CD8-positive, alpha-beta memory T cell (primary cell): ENCODE results near the gene SPRR5. TPM values are rescaled to one million over a fixed set of nuclear protein-coding genes. Genes with fewer than 3 reads are reported as not detected.

Source experiments
- CTCF ChIA-PET: fragments of 350-600 bp; sonication (Branson Sonifier 250); formaldehyde crosslinking; loops from one replicate; lab custom pipeline; 2021; ENCODE audit warnings: antibody characterized with exemption; lab: Charles Lee
- POLR2A ChIA-PET: fragments of 350-600 bp; sonication (Branson Sonifier 250); formaldehyde crosslinking; loops from one replicate; lab custom pipeline; 2021; ENCODE audit warnings: antibody characterized with exemption; lab: Charles Lee
- DNase-seq, 5 donors: peaks; one replicate each; pipeline versions ENCODE4 v3.0.0 to v3.0.0-alpha.2; 2020 to 2022; ENCODE audit warnings: mixed read lengths in 1 of 5
- H3K27ac ChIP-seq: one replicate; pipeline ENCODE4 v1.7.0; 2013; ENCODE audit warnings: low read depth, mild to moderate bottlenecking, low read length, moderate library complexity
- H3K27me3 ChIP-seq: 2 replicates; pipeline ENCODE4 v1.7.0; 2013; ENCODE audit warnings: low read length, mild to moderate bottlenecking; ENCODE audit not compliant: insufficient read depth, poor library complexity, severe bottlenecking
- H3K36me3 ChIP-seq: 2 replicates; pipeline ENCODE4 v1.7.0; 2013; ENCODE audit warnings: mild to moderate bottlenecking, low read length, moderate library complexity; ENCODE audit not compliant: insufficient read depth
- H3K4me1 ChIP-seq: 2 replicates; pipeline ENCODE4 v1.7.0; 2013; ENCODE audit warnings: mild to moderate bottlenecking, low read length, moderate library complexity; ENCODE audit not compliant: insufficient read depth
- H3K4me3 ChIP-seq: 2 replicates; pipeline ENCODE4 v1.7.0; 2013; ENCODE audit warnings: mild to moderate bottlenecking, low read length
- H3K9me3 ChIP-seq: 2 replicates; pipeline ENCODE4 v1.7.0; 2013; ENCODE audit warnings: mild to moderate bottlenecking, low read length
- H3K27ac Mint-ChIP-seq, 8 donors: one replicate each; pipeline ENCODE4 v1.8.0; 2020 to 2021; ENCODE audit warnings: mixed read lengths in 8 of 8, mild to moderate bottlenecking in 6 of 8, inconsistent platforms in 3 of 8, moderate library complexity in 3 of 8
- H3K27me3 Mint-ChIP-seq, 2 donors: one replicate each; pipeline ENCODE4 v1.8.0; 2020 to 2021; ENCODE audit warnings: mixed read lengths in 2 of 2, mild to moderate bottlenecking in 1 of 2, moderate library complexity in 1 of 2
- H3K36me3 Mint-ChIP-seq, 3 donors: one replicate each; pipeline ENCODE4 v1.8.0; 2020 to 2021; ENCODE audit warnings: mixed read lengths in 3 of 3, inconsistent platforms in 1 of 3, mild to moderate bottlenecking in 1 of 3
- H3K4me1 Mint-ChIP-seq, 3 donors: one replicate each; pipeline ENCODE4 v1.8.0; 2020 to 2021; ENCODE audit warnings: mixed read lengths in 3 of 3, inconsistent platforms in 1 of 3, mild to moderate bottlenecking in 1 of 3
- H3K4me3 Mint-ChIP-seq, 7 donors: one replicate each; pipeline ENCODE4 v1.8.0; 2020 to 2021; ENCODE audit warnings: mixed read lengths in 7 of 7, mild to moderate bottlenecking in 6 of 7, moderate library complexity in 4 of 7, inconsistent platforms in 2 of 7
- H3K9me3 Mint-ChIP-seq, 5 donors: one replicate each; pipeline ENCODE4 v1.8.0; 2020 to 2022; ENCODE audit warnings: mixed read lengths in 5 of 5, mild to moderate bottlenecking in 3 of 5, moderate library complexity in 2 of 5, inconsistent platforms in 1 of 5
- polyA plus RNA-seq: library from polyadenylated mRNA; unstranded; fragments of 300-500 nt; fragmentation: Illumina TruSeq; gene quantifications from one replicate; pipeline ENCODE4 v1.2.3, GENCODE V29; 2021
- total RNA-seq, 2 experiments: library from RNA; stranded (reverse); gene quantifications; one replicate each; pipeline ENCODE4 v1.2.3, GENCODE V29; 2021

The SPRR5 gene
- total and polyA plus RNA-seq, 3 experiments from 2014 or later, result not detected

DNA sequence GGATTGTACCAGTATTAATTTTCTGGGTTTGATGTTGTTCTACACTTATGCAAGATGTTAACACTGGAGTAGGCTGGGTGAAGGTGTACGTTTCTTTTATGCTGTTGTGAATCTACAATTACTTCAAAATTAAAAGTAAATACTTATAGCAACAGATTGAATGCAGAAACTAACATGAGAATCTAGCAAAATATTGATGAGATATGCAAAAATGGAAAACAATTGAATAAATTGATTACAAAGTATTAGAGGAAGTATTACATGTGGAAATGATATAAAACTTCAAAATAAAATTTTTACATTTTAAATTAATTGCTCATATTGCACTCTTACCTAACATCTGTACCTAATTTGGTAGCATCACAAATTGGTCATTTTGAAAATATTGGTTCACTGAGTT lies 48.8 kb downstream of the SPRR5 start:
- POLR2A ChIA-PET, result no interaction called here
- H3K36me3 ChIP-seq, result no peaks in the 10 kb centered on the region
- H3K4me1 ChIP-seq, result no peaks in the 10 kb centered on the region
- H3K4me1 Mint-ChIP-seq, result no peaks in the 10 kb centered on the region
- no peak overlapping the region for H3K4me3 Mint-ChIP-seq
- CTCF ChIA-PET, result no interaction called here
- H3K27me3 Mint-ChIP-seq, result peaks cover 12 to 50% of the 10 kb centered on the region in 2 donors
- DNase-seq, result no peak
- H3K27ac ChIP-seq, result no peak overlapping the region
- H3K27ac Mint-ChIP-seq, result no peak overlapping the region
- no peaks in the 10 kb centered on the region for H3K27me3 ChIP-seq
- peaks cover 0 to 8% (median 4%) of the 10 kb centered on the region in 5 donors for H3K9me3 Mint-ChIP-seq
- H3K4me3 ChIP-seq, result no peak overlapping the region
- H3K9me3 ChIP-seq, result no peaks in the 10 kb centered on the region
- no peaks in the 10 kb centered on the region for H3K36me3 Mint-ChIP-seq

DNA sequence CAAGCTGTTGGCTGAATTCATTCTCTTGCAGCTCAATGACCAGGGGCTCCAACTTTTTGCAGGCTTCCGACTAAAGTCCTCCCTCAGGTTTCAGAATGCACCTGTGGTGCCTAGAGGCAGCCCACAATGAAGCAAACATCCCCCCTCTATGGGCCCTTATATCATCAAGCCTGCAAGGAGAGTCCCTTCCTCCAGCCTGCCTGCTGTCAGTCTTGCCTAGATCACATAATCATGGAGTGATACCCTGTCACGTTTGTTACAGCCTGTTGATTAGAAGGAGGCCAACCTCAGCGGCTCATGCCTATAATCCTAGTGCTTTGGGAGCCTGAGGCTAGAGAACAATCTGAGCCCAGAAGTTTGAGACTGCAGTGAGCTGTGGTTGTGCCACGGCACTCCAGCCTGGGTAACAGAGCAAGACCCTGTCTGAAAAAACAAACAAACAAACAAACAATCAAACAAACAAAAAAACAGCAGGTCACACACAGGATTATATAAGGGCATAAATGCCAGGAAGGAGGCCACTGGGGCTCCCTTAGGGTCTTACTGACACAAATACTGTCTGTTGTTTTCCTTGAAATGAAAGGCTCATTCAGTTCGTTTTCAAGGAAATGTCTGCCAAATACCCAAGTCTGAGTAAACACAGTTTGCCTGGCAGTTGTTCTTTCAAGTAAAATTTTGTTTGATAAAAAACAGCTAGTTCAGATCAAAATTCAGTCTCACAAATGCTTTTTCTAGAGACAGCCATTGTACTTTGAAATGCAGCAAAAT lies 49.8 kb downstream of the SPRR5 start:
- no peaks in the 10 kb centered on the region for H3K36me3 Mint-ChIP-seq
- DNase-seq, result no peak

DNA sequence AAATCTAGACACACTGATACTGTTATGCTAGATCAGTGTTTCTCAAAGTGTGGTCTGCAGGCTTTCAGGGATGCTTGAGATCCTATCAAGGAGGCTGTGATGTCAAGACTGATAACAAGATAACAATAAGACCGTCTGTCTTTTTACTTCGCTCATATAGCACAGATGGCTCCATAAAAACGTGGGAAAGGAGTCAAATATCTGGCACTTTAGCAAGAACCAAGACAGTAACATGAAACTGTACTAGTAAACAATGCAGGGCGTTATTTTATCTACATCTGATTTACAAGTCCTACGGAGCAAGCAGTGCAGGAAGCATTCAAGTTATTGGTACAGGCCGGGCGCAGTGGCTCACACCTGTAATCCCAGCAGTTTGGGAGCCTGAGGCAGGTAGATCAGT lies 50.9 kb downstream of the SPRR5 start:
- POLR2A ChIA-PET, result no interaction called here
- Mint-ChIP-seq H3K27ac (no peak overlapping the region), H3K27me3 (peaks cover 15 to 45% of the 10 kb centered on the region in 2 donors), H3K4me3 (no peak overlapping the region), H3K36me3 (no peaks in the 10 kb centered on the region), H3K4me1 (no peaks in the 10 kb centered on the region), H3K9me3 (peaks cover 0 to 9% (median 4%) of the 10 kb centered on the region in 5 donors)
- no peaks in the 10 kb centered on the region for H3K27me3 ChIP-seq
- H3K9me3 ChIP-seq, result no peaks in the 10 kb centered on the region
- H3K27ac ChIP-seq, result no peak overlapping the region
- DNase-seq, result no peak
- H3K36me3 ChIP-seq, result no peaks in the 10 kb centered on the region
- CTCF ChIA-PET, result no interaction called here
- H3K4me1 ChIP-seq, result no peaks in the 10 kb centered on the region
- no peak overlapping the region for H3K4me3 ChIP-seq

More for the DNA sequence above, 49.8 kb downstream of the SPRR5 start:
- Mint-ChIP-seq H3K9me3 (peaks cover 0 to 9% (median 4%) of the 10 kb centered on the region in 5 donors), H3K4me1 (no peaks in the 10 kb centered on the region), H3K4me3 (no peak overlapping the region), H3K27ac (no peak overlapping the region), H3K27me3 (peaks cover 15 to 51% of the 10 kb centered on the region in 2 donors)
- Histone ChIP-seq H3K27ac (no peak overlapping the region), H3K4me3 (no peak overlapping the region), H3K4me1 (no peaks in the 10 kb centered on the region), H3K36me3 (no peaks in the 10 kb centered on the region), H3K27me3 (no peaks in the 10 kb centered on the region), H3K9me3 (no peaks in the 10 kb centered on the region)
- ChIA-PET POLR2A (no interaction called here), CTCF (no interaction called here)

DNA sequence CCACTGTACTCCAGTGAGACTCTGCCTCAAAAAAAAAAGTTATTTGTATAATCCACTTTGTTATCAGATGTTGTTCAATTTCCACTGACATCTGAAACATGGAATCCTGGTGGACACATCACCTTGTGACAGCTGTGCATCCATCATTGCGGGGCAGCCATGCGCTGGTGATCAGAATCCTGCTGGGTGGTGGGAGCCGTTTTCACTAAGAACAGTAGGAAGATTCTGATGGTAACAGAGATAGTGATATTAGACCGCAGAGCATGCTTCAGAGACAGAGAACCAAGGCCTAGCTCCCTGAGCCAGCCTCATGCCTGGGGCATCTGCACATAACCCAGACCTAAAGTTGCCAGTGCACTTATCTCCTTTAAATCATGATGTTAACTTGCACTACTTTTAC lies 51.5 kb downstream of the SPRR5 start:
- Histone ChIP-seq H3K36me3 (no peaks in the 10 kb centered on the region), H3K27me3 (no peaks in the 10 kb centered on the region), H3K4me1 (no peaks in the 10 kb centered on the region), H3K4me3 (no peak overlapping the region), H3K9me3 (no peaks in the 10 kb centered on the region), H3K27ac (no peak overlapping the region)
- POLR2A ChIA-PET, result no interaction called here
- no peak overlapping the region for H3K4me3 Mint-ChIP-seq
- no peak overlapping the region for H3K27ac Mint-ChIP-seq
- CTCF ChIA-PET, result no interaction called here
- H3K36me3 Mint-ChIP-seq, result no peaks in the 10 kb centered on the region
- H3K27me3 Mint-ChIP-seq, result peaks cover 15 to 40% of the 10 kb centered on the region in 2 donors
- peaks cover 0 to 9% (median 4%) of the 10 kb centered on the region in 5 donors for H3K9me3 Mint-ChIP-seq
- no peak for DNase-seq
- H3K4me1 Mint-ChIP-seq, result no peaks in the 10 kb centered on the region

Other genes starting within 250 kb of the SPRR5 start
- gene LCE2A, start 248.9 kb upstream of the SPRR5 start, total RNA-seq, result not detected
- not detected for gene LCE2A, start 248.9 kb upstream of the SPRR5 start, polyA plus RNA-seq
- gene LCE4A, start 239.0 kb upstream of the SPRR5 start, total RNA-seq, result not detected
- gene LCE4A, start 239.0 kb upstream of the SPRR5 start, polyA plus RNA-seq, result not detected
- gene KPRP, start 189.2 kb upstream of the SPRR5 start, total RNA-seq, result not detected
- not detected for gene KPRP, start 189.2 kb upstream of the SPRR5 start, polyA plus RNA-seq
- not detected for gene LCE1F, start 172.1 kb upstream of the SPRR5 start, total RNA-seq
- not detected for gene LCE1F, start 172.1 kb upstream of the SPRR5 start, polyA plus RNA-seq
- gene LCE1E, start 160.9 kb upstream of the SPRR5 start, total RNA-seq, result not detected
- not detected for gene LCE1E, start 160.9 kb upstream of the SPRR5 start, polyA plus RNA-seq
- gene LCE1D, start 150.5 kb upstream of the SPRR5 start, total RNA-seq, result not detected
- not detected for gene LCE1D, start 150.5 kb upstream of the SPRR5 start, polyA plus RNA-seq
- gene LCE1C, start 140.6 kb upstream of the SPRR5 start, total RNA-seq, result not detected
- not detected for gene LCE1C, start 140.6 kb upstream of the SPRR5 start, polyA plus RNA-seq
- gene LCE1B, start 135.2 kb upstream of the SPRR5 start, total RNA-seq, result not detected
- not detected for gene LCE1B, start 135.2 kb upstream of the SPRR5 start, polyA plus RNA-seq
- not detected for gene LCE1A, start 119.7 kb upstream of the SPRR5 start, total RNA-seq
- not detected for gene LCE1A, start 119.7 kb upstream of the SPRR5 start, polyA plus RNA-seq
- gene LCE6A, start 104.3 kb upstream of the SPRR5 start, total RNA-seq, result not detected
- gene LCE6A, start 104.3 kb upstream of the SPRR5 start, polyA plus RNA-seq, result not detected
- not detected for gene LCE7A, start 87.2 kb upstream of the SPRR5 start, total RNA-seq
- not detected for gene LCE7A, start 87.2 kb upstream of the SPRR5 start, polyA plus RNA-seq
- not detected for gene SMCP, start 68.9 kb upstream of the SPRR5 start, total RNA-seq
- gene SMCP, start 68.9 kb upstream of the SPRR5 start, polyA plus RNA-seq, result not detected
- not detected for gene IVL, start 38.7 kb upstream of the SPRR5 start, total RNA-seq
- not detected for gene IVL, start 38.7 kb upstream of the SPRR5 start, polyA plus RNA-seq
- not detected for gene SPRR4, start 23.4 kb downstream of the SPRR5 start, total RNA-seq
- not detected for gene SPRR4, start 23.4 kb downstream of the SPRR5 start, polyA plus RNA-seq
- gene SPRR1A, start 36.9 kb downstream of the SPRR5 start, total RNA-seq, result not detected
- not detected for gene SPRR1A, start 36.9 kb downstream of the SPRR5 start, polyA plus RNA-seq
- gene SPRR3, start 54.5 kb downstream of the SPRR5 start, total RNA-seq, result not detected
- not detected for gene SPRR3, start 54.5 kb downstream of the SPRR5 start, polyA plus RNA-seq
- not detected for gene SPRR1B, start 84.0 kb downstream of the SPRR5 start, total RNA-seq
- gene SPRR1B, start 84.0 kb downstream of the SPRR5 start, polyA plus RNA-seq, result not detected
- gene SPRR2D, start 93.9 kb downstream of the SPRR5 start, total RNA-seq, result not detected
- not detected for gene SPRR2D, start 93.9 kb downstream of the SPRR5 start, polyA plus RNA-seq
- gene SPRR2A, start 110.3 kb downstream of the SPRR5 start, total RNA-seq, result not detected
- gene SPRR2A, start 110.3 kb downstream of the SPRR5 start, polyA plus RNA-seq, result not detected
- not detected for gene SPRR2B, start 124.4 kb downstream of the SPRR5 start, total RNA-seq
- not detected for gene SPRR2B, start 124.4 kb downstream of the SPRR5 start, polyA plus RNA-seq
- not detected for gene SPRR2E, start 147.3 kb downstream of the SPRR5 start, total RNA-seq
- not detected for gene SPRR2E, start 147.3 kb downstream of the SPRR5 start, polyA plus RNA-seq
- not detected for gene SPRR2F, start 166.3 kb downstream of the SPRR5 start, total RNA-seq
- gene SPRR2F, start 166.3 kb downstream of the SPRR5 start, polyA plus RNA-seq, result not detected
- gene SPRR2G, start 203.7 kb downstream of the SPRR5 start, total RNA-seq, result not detected
- not detected for gene SPRR2G, start 203.7 kb downstream of the SPRR5 start, polyA plus RNA-seq